ENCODE results near the gene CAPN12. TPM values are rescaled to one million over a fixed set of nuclear protein-coding genes. Genes with fewer than 3 reads are reported as not detected.
"Not testable (repeated sequence)": the region's sequence is repeated elsewhere in the genome, so short reads cannot be mapped to it uniquely, and the experiment has no call there.

The CAPN12 gene
- total RNA-seq, 2 experiments from 2014 or later, result 1.2 to 2.6 TPM

- DNase-seq (ENCODE audit: low spot score), result no peak
- no peaks in the 10 kb centered on the region for H3K9me3 ChIP-seq (ENCODE audit: low read length)
- no peak within 1 kb of the TSS for H3K4me2 ChIP-seq (ENCODE audit: low read length)
- POLR2A ChIA-PET, result no interaction called here
- CTCF ChIA-PET (ENCODE audit: unreplicated experiment), result no interaction called here
- no peak within 1 kb of the TSS for H3K27ac ChIP-seq (ENCODE audit: low read depth, low read length, poor library complexity, severe bottlenecking)
- no peak for TF ChIP-seq CTCF (conservative IDR thresholded peaks at IDR 0.05; ENCODE audit: low read length)
- no peak for TF ChIP-seq EZH2phosphoT487 (IDR thresholded peaks at IDR 0.05; ENCODE audit: borderline replicate concordance, low read depth, low read length)
- no peak within 1 kb of the TSS for H3K4me3 ChIP-seq (ENCODE audit: low read depth, low read length, poor library complexity, severe bottlenecking)
- intact Hi-C loops (cut with micrococcal nuclease; ENCODE audit: unreplicated experiment), result no loop called here
- no peaks in the 10 kb centered on the region for H4K20me1 ChIP-seq (ENCODE audit: insufficient read depth, low read length)
- H2AFZ ChIP-seq (ENCODE audit: low read length), result no peak within 1 kb of the TSS
- no peaks in the 10 kb centered on the region for H3K9me2 ChIP-seq (ENCODE audit: insufficient read depth, low read length)
- H3K4me1 ChIP-seq (ENCODE audit: insufficient read depth, low read length, poor library complexity, severe bottlenecking), result no peaks in the 10 kb centered on the region
- no TSS peak for BruUV-seq (replicated peaks)
- no peaks in the 10 kb centered on the region for H3K79me2 ChIP-seq (ENCODE audit: insufficient read depth, low read depth, low read length)
- H3K36me3 ChIP-seq (ENCODE audit: insufficient read depth, low read length), result no peaks in the 10 kb centered on the region
These were observed 44.4 kb upstream of the CAPN12 start, which contains the start of gene LGALS7B for GRCh38 chr19:38788478-38789243. Gene LGALS7B (plus strand): TSS chr19:38789200. CDS start chr19:38789227, 27 bp downstream.

GRCh38 chr19:38786572-38787265 lies 42.4 kb upstream of the CAPN12 start:
- Histone ChIP-seq H3K4me3 (ENCODE audit: low read depth, low read length, poor library complexity, severe bottlenecking) (no peak overlapping the region), H3K36me3 (ENCODE audit: insufficient read depth, low read length) (no peaks in the 10 kb centered on the region), H3K4me1 (ENCODE audit: insufficient read depth, low read length, poor library complexity, severe bottlenecking) (no peaks in the 10 kb centered on the region), H3K9me2 (ENCODE audit: insufficient read depth, low read length) (no peaks in the 10 kb centered on the region), H3K27ac (ENCODE audit: low read depth, low read length, poor library complexity, severe bottlenecking) (no peak overlapping the region), H2AFZ (ENCODE audit: low read length) (no peak overlapping the region), H3K9me3 (ENCODE audit: low read length) (no peaks in the 10 kb centered on the region), H4K20me1 (ENCODE audit: insufficient read depth, low read length) (no peaks in the 10 kb centered on the region), H3K4me2 (ENCODE audit: low read length) (no peak overlapping the region), H3K79me2 (ENCODE audit: insufficient read depth, low read depth, low read length) (no peaks in the 10 kb centered on the region)
- TF ChIP-seq CTCF (conservative IDR thresholded peaks at IDR 0.05; ENCODE audit: low read length), result no peak
- no peak for TF ChIP-seq EZH2phosphoT487 (IDR thresholded peaks at IDR 0.05; ENCODE audit: borderline replicate concordance, low read depth, low read length)
- no peak for DNase-seq (ENCODE audit: low spot score)
- intact Hi-C loops (cut with micrococcal nuclease; ENCODE audit: unreplicated experiment), result no loop called here
- ChIA-PET CTCF (ENCODE audit: unreplicated experiment) (no interaction called here), POLR2A (no interaction called here)
- BruUV-seq (replicated peaks), result no TSS peak

- H3K4me3 ChIP-seq (ENCODE audit: low read depth, low read length, poor library complexity, severe bottlenecking); H3K27ac ChIP-seq (ENCODE audit: low read depth, low read length, poor library complexity, severe bottlenecking); H4K20me1 ChIP-seq (ENCODE audit: insufficient read depth, low read length); intact Hi-C loops (cut with micrococcal nuclease; ENCODE audit: unreplicated experiment); H3K79me2 ChIP-seq (ENCODE audit: insufficient read depth, low read depth, low read length); H2AFZ ChIP-seq (ENCODE audit: low read length); H3K9me3 ChIP-seq (ENCODE audit: low read length); DNase-seq (ENCODE audit: low spot score); POLR2A ChIA-PET; H3K9me2 ChIP-seq (ENCODE audit: insufficient read depth, low read length); H3K36me3 ChIP-seq (ENCODE audit: insufficient read depth, low read length); H3K4me2 ChIP-seq (ENCODE audit: low read length); CTCF ChIA-PET (ENCODE audit: unreplicated experiment); H3K4me1 ChIP-seq (ENCODE audit: insufficient read depth, low read length, poor library complexity, severe bottlenecking); BruUV-seq (replicated peaks): not testable (repeated sequence)
These were observed 41.8 kb upstream of the CAPN12 start for GRCh38 chr19:38786061-38786460.
